HEK293T (cell line): ENCODE data around the gene FAM149B1.

Experiments used
- CTCF ChIA-PET: fragments of 350-600 bp; formaldehyde crosslinking; extraction: SDS; loops from one replicate; lab custom pipeline; 2021; ENCODE audit warnings: antibody characterized with exemption, inconsistent platforms; lab: Yijun Ruan, JAX
- POLR2A ChIA-PET: fragments of 350-600 bp; formaldehyde crosslinking; extraction: SDS; loops from one replicate; lab custom pipeline; 2020; ENCODE audit warnings: antibody characterized with exemption, inconsistent platforms; lab: Yijun Ruan, JAX
- DNase-seq: peaks from one replicate; pipeline ENCODE4 v3.0.0; 2012; ENCODE audit warnings: mixed read lengths; ENCODE audit errors: extremely low spot score
- ARNT ChIP-seq: fragments of 450-650 bp; IDR thresholded peaks from 2 replicates; pipeline ENCODE4 v1.6.1; 2017; ENCODE audit warnings: mild to moderate bottlenecking
- BHLHE40 ChIP-seq: fragments of 450-650 bp; IDR thresholded peaks from 2 replicates; pipeline ENCODE4 v1.6.1; 2016; ENCODE audit warnings: mild to moderate bottlenecking, moderate library complexity, borderline replicate concordance
- CTBP1 ChIP-seq: fragments of 450-650 bp; IDR thresholded peaks from 2 replicates; pipeline ENCODE4 v1.6.1; 2016; ENCODE audit warnings: borderline replicate concordance
- ELF4 ChIP-seq: fragments of 450-650 bp; IDR thresholded peaks from 2 replicates; pipeline ENCODE4 v1.6.1; 2017; ENCODE audit warnings: antibody characterized with exemption
- FOXA1 ChIP-seq: fragments of 450-650 bp; IDR thresholded peaks from 2 replicates; pipeline ENCODE4 v1.6.1; 2016; ENCODE audit warnings: mild to moderate bottlenecking
- FOXK2 ChIP-seq: fragments of 450-650 bp; IDR thresholded peaks from 2 replicates; pipeline ENCODE4 v1.6.1; 2016; ENCODE audit warnings: mild to moderate bottlenecking
- FOXM1 ChIP-seq: fragments of 450-650 bp; IDR thresholded peaks from 2 replicates; pipeline ENCODE4 v1.6.1; 2017; ENCODE audit warnings: mild to moderate bottlenecking, borderline replicate concordance
- HDGF ChIP-seq: fragments of 450-650 bp; IDR thresholded peaks from 2 replicates; pipeline ENCODE4 v1.6.1; 2017; ENCODE audit warnings: antibody characterized with exemption, borderline replicate concordance
- L3MBTL2 ChIP-seq: fragments of 450-650 bp; conservative IDR thresholded peaks from 2 replicates; pipeline ENCODE4 v1.6.1; 2016; ENCODE audit warnings: mild to moderate bottlenecking
- LEF1 ChIP-seq: fragments of 450-650 bp; IDR thresholded peaks from 2 replicates; pipeline ENCODE4 v1.6.1; 2017; ENCODE audit warnings: mild to moderate bottlenecking, borderline replicate concordance
- NFRKB ChIP-seq: fragments of 450-650 bp; IDR thresholded peaks from 2 replicates; pipeline ENCODE4 v1.6.1; 2016; ENCODE audit warnings: mild to moderate bottlenecking, moderate library complexity
- PKNOX1 ChIP-seq: fragments of 450-650 bp; IDR thresholded peaks from 2 replicates; pipeline ENCODE4 v1.6.1; 2016
- SP1 ChIP-seq: fragments of 450-650 bp; IDR thresholded peaks from 2 replicates; pipeline ENCODE4 v1.6.1; 2017
- SUZ12 ChIP-seq: fragments of 450-650 bp; IDR thresholded peaks from 2 replicates; pipeline ENCODE4 v1.6.1; 2016; ENCODE audit warnings: mild to moderate bottlenecking
- TARDBP ChIP-seq: fragments of 450-650 bp; IDR thresholded peaks from 2 replicates; pipeline ENCODE4 v1.6.1; 2016
- ZNF384 ChIP-seq: fragments of 450-650 bp; IDR thresholded peaks from 2 replicates; pipeline ENCODE4 v1.6.1; 2016

FAM149B1 gene

GRCh38 chr10:73246646-73247508, 79.0 kb downstream of the FAM149B1 start, which contains the start of gene DNAJC9:
Gene DNAJC9 (minus strand): TSS chr10:73247255. CDS start chr10:73247189, 66 bp downstream.
- DNase-seq: peak; percentile 91
- TF ChIP-seq CTBP1 (peak; percentile 20; the same call in 1 of the 2 replicates), LEF1 (no peak), PKNOX1 (peak; percentile 89), L3MBTL2 (peak; percentile 71), FOXM1 (no peak), ELF4 (peak; percentile 69; the same call in 1 of the 2 replicates)
- ChIA-PET POLR2A (interaction anchor here (0.6 to 2.5 kb wide), 36 partner anchors 8 to 1184 kb away, joined by 3 to 33 read pairs (median 4); partner anchors contain the start of genes CFAP70, ECD, FAM149B1 and NUDT13), CTCF (interaction anchor here (1.1 kb wide), 1 partner anchor 88 kb away, joined by 3 read pairs; no protein-coding TSS in a partner anchor)

- DNase-seq: no peak
- ChIA-PET POLR2A (interaction anchor here (0.6 to 2.5 kb wide), 30 partner anchors 8 to 984 kb away, joined by 3 to 33 read pairs (median 4); partner anchors contain the start of genes CFAP70, NUDT13, P4HA1 and PPP3CB), CTCF (no interaction called here)
- TF ChIP-seq LEF1 (no peak), HDGF (no peak), TARDBP (no peak), CTBP1 (no peak), L3MBTL2 (no peak), BHLHE40 (no peak), ARNT (no peak)
These were observed 79.8 kb downstream of the FAM149B1 start for GRCh38 chr10:73247509-73248258.

- DNase-seq: no peak
- POLR2A ChIA-PET: interaction anchor here (2.5 kb wide), 1 partner anchor 11 kb away, joined by 33 read pairs; no protein-coding TSS in a partner anchor
- CTCF ChIA-PET: no interaction called here
- TF ChIP-seq PKNOX1 (no peak), L3MBTL2 (no peak), LEF1 (no peak), CTBP1 (no peak), BHLHE40 (no peak), ARNT (no peak), NFRKB (no peak), SP1 (no peak), FOXA1 (no peak), ZNF384 (no peak), TARDBP (no peak), FOXM1 (no peak), ELF4 (no peak)
These were observed 80.4 kb downstream of the FAM149B1 start for GRCh38 chr10:73248259-73248724.

GRCh38 chr10:73251683-73252444, 83.9 kb downstream of the FAM149B1 start:
- DNase-seq: peak; percentile 17
- POLR2A ChIA-PET: interaction anchor here (0.7 to 2.9 kb wide), 14 partner anchors 10 to 521 kb away, joined by 3 to 16 read pairs (median 4); partner anchors contain the start of genes CFAP70, P4HA1 and PPP3CB
- CTCF ChIA-PET: interaction anchor here (1.5 kb wide), 1 partner anchor 12 kb away, joined by 3 read pairs; no protein-coding TSS in a partner anchor
- no peak for TF ChIP-seq CTBP1
- no peak for TF ChIP-seq SUZ12
- TF ChIP-seq LEF1: no peak
- TF ChIP-seq L3MBTL2: no peak
- TF ChIP-seq ELF4: no peak
- no peak for TF ChIP-seq NFRKB
- no peak for TF ChIP-seq HDGF
- no peak for TF ChIP-seq FOXM1
- TF ChIP-seq FOXA1: no peak
- no peak for TF ChIP-seq ZNF384
- no peak for TF ChIP-seq ARNT

- ChIA-PET POLR2A (interaction anchor here (0.7 to 2.9 kb wide), 14 partner anchors 9 to 520 kb away, joined by 3 to 16 read pairs (median 4); partner anchors contain the start of genes CFAP70, P4HA1 and PPP3CB), CTCF (interaction anchor here (1.5 kb wide), 1 partner anchor 11 kb away, joined by 3 read pairs; no protein-coding TSS in a partner anchor)
- peak; percentile 89 for DNase-seq
- no peak for TF ChIP-seq ZNF384
- TF ChIP-seq SP1: no peak
- TF ChIP-seq L3MBTL2: peak; percentile 71
- no peak for TF ChIP-seq FOXM1
- TF ChIP-seq CTBP1: no peak
- no peak for TF ChIP-seq SUZ12
- no peak for TF ChIP-seq FOXK2
- TF ChIP-seq TARDBP: no peak
- TF ChIP-seq NFRKB: peak; percentile 23; the same call in 1 of the 2 replicates
- no peak for TF ChIP-seq ARNT
- no peak for TF ChIP-seq HDGF
- peak; percentile 65 for TF ChIP-seq PKNOX1
- TF ChIP-seq LEF1: no peak
- TF ChIP-seq BHLHE40: no peak
- peak; percentile 74 for TF ChIP-seq ELF4
- no peak for TF ChIP-seq FOXA1
These were observed 84.7 kb downstream of the FAM149B1 start, which contains the start of gene MRPS16 for GRCh38 chr10:73252445-73253224. Gene MRPS16 (minus strand): TSS chr10:73252644. CDS start chr10:73252482, 162 bp downstream.
